Middle frontal gyrus (tissue), 1 donor: ENCODE data around the gene CYP2F1.

Source experiments
- DNase-seq: peaks from one replicate; pipeline ENCODE4 v3.0.0-alpha.2; 2015; ENCODE audit warnings: low spot score; ENCODE audit errors: extremely low spot score

CYP2F1 gene

GRCh38 chr19:41175801-41176777 lies 61.9 kb downstream of the CYP2F1 start:
- DNase-seq, result no peak
